IMR-90 (cell line): ENCODE measurements around the gene CITED4. TPM values are rescaled to one million over a fixed set of nuclear protein-coding genes. Genes with fewer than 3 reads are reported as not detected.

Experiments used
- ATAC-seq: fragments of 200-7000 bp; cut with Tn5 transposase; 2 replicates; pipeline ENCODE4 v1.9.1; 2020; ENCODE audit warnings: low read depth, mild to moderate bottlenecking, moderate library complexity
- BruUV-seq: library from RNA; stranded (reverse); fragments of 400-500 nt; replicated peaks from 2 replicates; lab custom pipeline; 2021; lab: Mats Ljungman, UMichigan
- CTCF ChIA-PET: fragments of 300-600 bp; formaldehyde crosslinking; extraction: SDS; loops from one replicate; lab custom pipeline; 2021; ENCODE audit warnings: antibody characterized with exemption; lab: Yijun Ruan, JAX
- POLR2A ChIA-PET: fragments of 300-600 bp; sonication (Branson Sonifier 250); formaldehyde crosslinking; loops from one replicate; lab custom pipeline; 2022; ENCODE audit warnings: antibody characterized with exemption; ENCODE audit not compliant: unreplicated experiment; lab: Charles Lee
- DNase-seq: peaks from one replicate; pipeline ENCODE4 v3.0.0; 2013
- H2AFZ ChIP-seq: replicated peaks from 2 replicates; pipeline ENCODE3; 2013; ENCODE audit warnings: low read length, mild to moderate bottlenecking; ENCODE audit not compliant: poor library complexity
- H2AK5ac ChIP-seq: 2 replicates; pipeline ENCODE4 v1.6.1; 2013; ENCODE audit warnings: low read depth, low read length, inconsistent platforms
- H2AK9ac ChIP-seq: replicated peaks from 2 replicates; pipeline ENCODE3; 2013; ENCODE audit warnings: mild to moderate bottlenecking, low read depth, low read length, moderate library complexity; ENCODE audit not compliant: poor library complexity
- H2BK120ac ChIP-seq: 2 replicates; pipeline ENCODE4 v1.6.1; 2013; ENCODE audit warnings: low read depth, low read length, inconsistent platforms
- H2BK15ac ChIP-seq: 3 replicates; pipeline ENCODE4 v1.6.1; 2013; ENCODE audit warnings: low read depth, low read length, inconsistent platforms
- H2BK20ac ChIP-seq: 2 replicates; pipeline ENCODE4 v1.6.1; 2013; ENCODE audit warnings: low read depth, mild to moderate bottlenecking, inconsistent platforms, low read length, moderate library complexity
- H2BK5ac ChIP-seq: 2 replicates; pipeline ENCODE4 v1.6.1; 2013; ENCODE audit warnings: mild to moderate bottlenecking, low read depth, low read length, inconsistent platforms; ENCODE audit not compliant: poor library complexity, severe bottlenecking
- H3K14ac ChIP-seq: replicated peaks from 2 replicates; pipeline ENCODE4 v1.6.1; 2013; ENCODE audit warnings: low read depth, low read length, inconsistent platforms
- H3K18ac ChIP-seq: 2 replicates; pipeline ENCODE4 v1.6.1; 2013; ENCODE audit warnings: low read depth, low read length, control low read depth
- H3K23ac ChIP-seq: 2 replicates; pipeline ENCODE4 v1.6.1; 2013; ENCODE audit warnings: low read depth, low read length, inconsistent platforms
- H3K27ac ChIP-seq: 2 replicates; pipeline ENCODE4 v1.5.1; 2013; ENCODE audit warnings: mild to moderate bottlenecking, control low read depth, low read length; ENCODE audit not compliant: insufficient read depth
- H3K27me3 ChIP-seq: 2 replicates; pipeline ENCODE4 v1.6.1; 2013; ENCODE audit warnings: low read length; ENCODE audit not compliant: control insufficient read depth, insufficient read depth
- H3K36me3 ChIP-seq: 2 replicates; pipeline ENCODE4 v1.6.1; 2013; ENCODE audit warnings: low read length, mixed read lengths; ENCODE audit not compliant: control insufficient read depth, insufficient read depth
- H3K4ac ChIP-seq: 2 replicates; pipeline ENCODE4 v1.6.1; 2013; ENCODE audit warnings: low read depth, low read length, inconsistent platforms
- H3K4me1 ChIP-seq: 2 replicates; pipeline ENCODE4 v1.6.1; 2013; ENCODE audit warnings: low read length, mixed read lengths; ENCODE audit not compliant: control insufficient read depth, insufficient read depth
- H3K4me2 ChIP-seq: 2 replicates; pipeline ENCODE4 v1.6.1; 2013; ENCODE audit warnings: low read depth, mild to moderate bottlenecking, control low read depth, low read length, moderate library complexity
- H3K4me3 ChIP-seq: 2 replicates; pipeline ENCODE4 v1.5.1; 2013; ENCODE audit warnings: low read depth, mild to moderate bottlenecking, control low read depth, low read length, moderate library complexity; ENCODE audit not compliant: insufficient read depth
- H3K56ac ChIP-seq: 2 replicates; pipeline ENCODE4 v1.6.1; 2013; ENCODE audit warnings: low read length, inconsistent platforms; ENCODE audit not compliant: insufficient read depth; ENCODE audit errors: extremely low read depth
- H3K79me1 ChIP-seq, 2 experiments: 2 replicates each; pipeline ENCODE4 v1.6.1; 2013; ENCODE audit warnings: low read length in 2 of 2, inconsistent platforms in 1 of 2, low read depth in 1 of 2
- H3K9ac ChIP-seq: 2 replicates; pipeline ENCODE4 v1.6.1; 2013; ENCODE audit warnings: low read depth, low read length, control low read depth
- H3K9me1 ChIP-seq: 2 replicates; pipeline ENCODE4 v1.6.1; 2013; ENCODE audit warnings: low read length, inconsistent platforms; ENCODE audit not compliant: insufficient read depth
- H3K9me3 ChIP-seq: 2 replicates; pipeline ENCODE4 v1.6.1; 2013; ENCODE audit warnings: low read length; ENCODE audit not compliant: control insufficient read depth, insufficient read depth
- H4K20me1 ChIP-seq: 2 replicates; pipeline ENCODE4 v1.6.1; 2013; ENCODE audit warnings: low read length, inconsistent platforms; ENCODE audit not compliant: insufficient read depth
- H4K5ac ChIP-seq: 2 replicates; pipeline ENCODE4 v1.6.1; 2013; ENCODE audit warnings: mild to moderate bottlenecking, low read depth, low read length, control low read depth
- H4K8ac ChIP-seq, 2 experiments: 2 replicates each; pipeline ENCODE4 v1.6.1; 2013; ENCODE audit warnings: low read depth in 2 of 2, low read length in 2 of 2, control low read depth in 1 of 2, inconsistent platforms in 1 of 2
- H4K91ac ChIP-seq: 2 replicates; pipeline ENCODE4 v1.6.1; 2013; ENCODE audit warnings: low read depth, low read length, inconsistent platforms; ENCODE audit not compliant: insufficient read depth
- BHLHE40 ChIP-seq: fragments of 150-350 bp; IDR thresholded peaks from 2 replicates; pipeline ENCODE4 v1.6.1; 2016; ENCODE audit warnings: mild to moderate bottlenecking, low read depth, low read length
- CEBPB ChIP-seq: IDR thresholded peaks from 2 replicates; pipeline ENCODE4 v1.6.1; 2012; ENCODE audit warnings: low read depth, low read length, improper control_type of control experiment
- CHD1 ChIP-seq: IDR thresholded peaks from 2 replicates; pipeline ENCODE4 v1.6.1; 2012; ENCODE audit warnings: low read depth, low read length, improper control_type of control experiment
- CTCF ChIP-seq: conservative IDR thresholded peaks from 2 replicates; pipeline ENCODE4 v1.5.1; 2012; ENCODE audit warnings: mild to moderate bottlenecking, low read depth, low read length, improper control_type of control experiment
- ELK1 ChIP-seq: fragments of 150-350 bp; IDR thresholded peaks from 2 replicates; pipeline ENCODE4 v1.6.1; 2016; ENCODE audit warnings: low read depth, mild to moderate bottlenecking, low read length, moderate library complexity, borderline replicate concordance
- FOS ChIP-seq: fragments of 150-350 bp; IDR thresholded peaks from 2 replicates; pipeline ENCODE4 v1.6.1; 2016; ENCODE audit warnings: low read depth, low read length
- MAFK ChIP-seq: IDR thresholded peaks from 2 replicates; pipeline ENCODE4 v1.6.1; 2012; ENCODE audit warnings: low read depth, low read length, improper control_type of control experiment
- MAZ ChIP-seq: IDR thresholded peaks from 2 replicates; pipeline ENCODE4 v1.6.1; 2012; ENCODE audit warnings: low read depth, mild to moderate bottlenecking, low read length, improper control_type of control experiment, moderate library complexity, borderline replicate concordance
- MXI1 ChIP-seq: IDR thresholded peaks from 2 replicates; pipeline ENCODE4 v1.6.1; 2012; ENCODE audit warnings: low read depth, mild to moderate bottlenecking, low read length, moderate library complexity, borderline replicate concordance
- NFE2L2 ChIP-seq: fragments of 150-350 bp; IDR thresholded peaks from 2 replicates; pipeline ENCODE4 v1.6.1; 2016; ENCODE audit warnings: low read depth, mild to moderate bottlenecking, low read length
- POLR2A ChIP-seq: IDR thresholded peaks from 2 replicates; pipeline ENCODE4 v1.6.1; 2012; ENCODE audit warnings: mild to moderate bottlenecking, low read depth, low read length
- RAD21 ChIP-seq: IDR thresholded peaks from 2 replicates; pipeline ENCODE4 v1.6.1; 2012; ENCODE audit warnings: low read length, improper control_type of control experiment
- RCOR1 ChIP-seq: IDR thresholded peaks from 2 replicates; pipeline ENCODE4 v1.6.1; 2012; ENCODE audit warnings: mild to moderate bottlenecking, low read length, improper control_type of control experiment; ENCODE audit not compliant: insufficient replicate concordance
- RFX5 ChIP-seq: IDR thresholded peaks from 2 replicates; pipeline ENCODE4 v1.8.0; 2012; ENCODE audit warnings: low read depth, mild to moderate bottlenecking, low read length, moderate library complexity
- SMC3 ChIP-seq: fragments of 150-350 bp; IDR thresholded peaks from 2 replicates; pipeline ENCODE4 v1.6.1; 2016; ENCODE audit warnings: low read depth, mild to moderate bottlenecking, antibody characterized with exemption, low read length, moderate library complexity
- USF2 ChIP-seq: fragments of 150-350 bp; IDR thresholded peaks from 2 replicates; pipeline ENCODE4 v1.6.1; 2017; ENCODE audit warnings: mild to moderate bottlenecking, antibody characterized with exemption, low read length, low read depth
- WGBS, 2 experiments: methylation state at CpG; one replicate each; pipeline versions ENCODE4 v1.1.5 to v1.1.7; 2013; ENCODE audit warnings: missing lambda C conversion rate in 2 of 2; ENCODE audit not compliant: insufficient read length in 1 of 2; ENCODE audit errors: extremely low coverage in 2 of 2; 5-methylcytosine and 5-hydroxymethylcytosine counted together
- dilution Hi-C: fragments of 300-500 bp; cut with HindIII; formaldehyde crosslinking; loops from one replicate; pipeline ENCODE4 v1.14.3; 2018; ENCODE audit warnings: low sequenced_read_pairs; ENCODE audit not compliant: unreplicated experiment
- in situ Hi-C: fragments of 300-500 bp; cut with MboI; formaldehyde crosslinking; loops from 3 replicates; pipeline ENCODE4 v1.14.3; 2019; ENCODE audit warnings: low sequenced_read_pairs, inconsistent platforms, mixed read lengths
- intact Hi-C: fragments of 100-400 bp; cut with micrococcal nuclease; formaldehyde crosslinking; loops from 2 replicates; pipeline ENCODE4 v1.10.0; 2022
- polyA plus RNA-seq, 3 experiments: library from polyadenylated mRNA; depleted of rRNA; stranded (reverse); fragments of >200 nt; gene quantifications; 2 replicates each; pipeline ENCODE4 v1.2.3, GENCODE V29; 2012; ENCODE audit warnings: low replicate concordance in 1 of 3
- total RNA-seq: library from RNA; depleted of rRNA; stranded (reverse); fragments of >200 nt; gene quantifications from 2 replicates; pipeline ENCODE4 v1.2.3, GENCODE V29; 2012

Gene CITED4
- total and polyA plus RNA-seq, 2 of the 4 experiments (the other 2 are of a cell fraction), result under 0.01 to 1.6 TPM

GRCh38 chr1:40841602-40842001, 20.6 kb downstream of the CITED4 start:
- no peak overlapping the region for H3K23ac ChIP-seq
- H2AK9ac ChIP-seq, result no peak overlapping the region
- H3K18ac ChIP-seq, result no peak overlapping the region
- intact Hi-C loops, result no loop called here
- no peak overlapping the region for H3K9ac ChIP-seq
- peaks cover 22% of the 10 kb centered on the region for H3K27me3 ChIP-seq
- no peaks in the 10 kb centered on the region; the same call in 1 of the 2 replicates for H4K20me1 ChIP-seq
- in situ Hi-C loops, result loop anchor here (10.0 kb wide), 1 partner anchor 217 kb away; no protein-coding TSS in a partner anchor
- no peak overlapping the region for H2BK20ac ChIP-seq
- no peak overlapping the region for H4K5ac ChIP-seq
- no peak overlapping the region for H3K27ac ChIP-seq
- BruUV-seq, result no TSS peak
- no peak overlapping the region for H2BK5ac ChIP-seq
- H3K9me3 ChIP-seq, result peaks cover 12% of the 10 kb centered on the region
- WGBS, 2 experiments, result no CpG with 5 or more reads among the region's 7 CpGs
- no peak overlapping the region for H2AFZ ChIP-seq
- no peak overlapping the region for H3K4me2 ChIP-seq
- ATAC-seq (no peak), DNase-seq (no peak)
- H3K56ac ChIP-seq, result no peak overlapping the region
- no peak overlapping the region for H4K8ac ChIP-seq
- H2AK5ac ChIP-seq, result no peak overlapping the region
- no peak overlapping the region for H3K14ac ChIP-seq
- no peaks in the 10 kb centered on the region for H3K4me1 ChIP-seq
- TF ChIP-seq MXI1 (no peak), RAD21 (no peak), ELK1 (no peak), USF2 (no peak), CHD1 (no peak), MAFK (no peak), CTCF (no peak), SMC3 (no peak), FOS (no peak), POLR2A (no peak), CEBPB (no peak), BHLHE40 (no peak), RCOR1 (no peak), MAZ (no peak), NFE2L2 (no peak), RFX5 (no peak)
- dilution Hi-C loops, result no loop called here
- ChIA-PET POLR2A (interaction anchor here (0.6 kb wide), 1 partner anchor 87 kb away, joined by 3 read pairs; no protein-coding TSS in a partner anchor), CTCF (no interaction called here)
- no peaks in the 10 kb centered on the region for H3K79me1 ChIP-seq
- no peaks in the 10 kb centered on the region for H3K36me3 ChIP-seq
- H3K4ac ChIP-seq, result no peak overlapping the region
- no peak overlapping the region for H2BK120ac ChIP-seq
- H4K91ac ChIP-seq, result no peak overlapping the region
- no peak overlapping the region for H3K4me3 ChIP-seq
- no peak overlapping the region for H2BK15ac ChIP-seq
- H3K9me1 ChIP-seq, result no peaks in the 10 kb centered on the region
